HepG2 (cell line): ENCODE data around the gene HSD3B7. TPM values are rescaled to one million over a fixed set of nuclear protein-coding genes. Genes with fewer than 3 reads are reported as not detected.

Source experiments
- ATAC-seq: fragments of 200-7000 bp; cut with Tn5 transposase; 3 replicates; pipeline ENCODE4 v1.9.1; 2020; ENCODE audit warnings: mild to moderate bottlenecking, moderate library complexity
- BruUV-seq: library from RNA; stranded (reverse); fragments of 400-500 nt; replicated peaks from 2 replicates; lab custom pipeline; 2021; lab: Mats Ljungman, UMichigan
- CTCF ChIA-PET: fragments of 300-600 bp; formaldehyde crosslinking; extraction: SDS; loops from one replicate; lab custom pipeline; 2021; ENCODE audit warnings: low total read pairs, inconsistent platforms, low intra/inter-chr PET ratio; lab: Yijun Ruan, JAX
- POLR2A ChIA-PET: fragments of 350-600 bp; sonication (Branson Sonifier 250); formaldehyde crosslinking; loops from one replicate; lab custom pipeline; 2020; ENCODE audit warnings: antibody characterized with exemption, inconsistent platforms; lab: Yijun Ruan, JAX
- DNase-seq: peaks from one replicate; pipeline ENCODE4 v3.0.0-alpha.2; 2015; ENCODE audit warnings: low spot score
- FAIRE-seq: peaks from 3 replicates; lab custom pipeline; 2011; peaks lifted over from hg19 to GRCh38; lab: Jason Lieb, UNC
- H2AFZ ChIP-seq: one replicate; pipeline ENCODE4 v1.6.1; 2011; ENCODE audit warnings: low read length, inconsistent platforms
- H3K27ac ChIP-seq: fragments of 300-600 bp; 3 replicates; pipeline ENCODE4 v1.8.0; 2011; ENCODE audit warnings: mixed run types, mild to moderate bottlenecking, mixed read lengths, low read length, inconsistent platforms; ENCODE audit not compliant: insufficient read depth; ENCODE audit errors: extremely low read length
- H3K27me3 ChIP-seq, 2 experiments: fragments of 200-600 bp in 1 of 2; 2 replicates in 1 of 2; 3 replicates in 1 of 2; pipeline versions ENCODE4 v1.6.0 to v1.8.0; 2011; ENCODE audit warnings: low read length in 2 of 2, mild to moderate bottlenecking in 2 of 2, moderate library complexity in 2 of 2, inconsistent platforms in 1 of 2; ENCODE audit not compliant: insufficient read depth in 2 of 2, control insufficient read depth in 1 of 2
- H3K36me3 ChIP-seq, 2 experiments: fragments of 200-600 bp in 1 of 2; replicated peaks in 1 of 2; 2 replicates in 1 of 2; 3 replicates in 1 of 2; pipeline versions ENCODE4 v1.5.1 to v1.8.0; 2011; ENCODE audit warnings: low read length in 2 of 2, inconsistent platforms in 1 of 2; ENCODE audit not compliant: insufficient read depth in 2 of 2, control insufficient read depth in 1 of 2
- H3K4me1 ChIP-seq: 2 replicates; pipeline ENCODE4 v1.5.1; 2012; ENCODE audit warnings: low read length, inconsistent platforms; ENCODE audit not compliant: insufficient read depth
- H3K4me2 ChIP-seq: 2 replicates; pipeline ENCODE4 v1.6.0; 2011; ENCODE audit warnings: low read depth, low read length, inconsistent platforms
- H3K4me3 ChIP-seq, 3 experiments: fragments of 200-600 bp in 1 of 3; sonication (generic), shearing (Covaris generic) in 1 of 3; replicated peaks in 1 of 3; 2 replicates each; pipeline ENCODE4 v1.5.1; 2011 to 2016; ENCODE audit warnings: low read length in 3 of 3, inconsistent platforms in 2 of 3, low read depth in 2 of 3, mild to moderate bottlenecking in 2 of 3, control low read depth in 1 of 3, mixed read lengths in 1 of 3; ENCODE audit not compliant: insufficient read depth in 1 of 3
- H3K79me2 ChIP-seq: one replicate; pipeline ENCODE4 v1.6.1; 2011; ENCODE audit warnings: low read length, inconsistent platforms; ENCODE audit not compliant: insufficient read depth
- H3K9ac ChIP-seq: 2 replicates; pipeline ENCODE4 v1.6.0; 2011; ENCODE audit warnings: mild to moderate bottlenecking, low read depth, low read length, inconsistent platforms; ENCODE audit not compliant: insufficient read depth
- H3K9me3 ChIP-seq: 2 replicates; pipeline ENCODE4 v1.5.1; 2012; ENCODE audit warnings: mild to moderate bottlenecking, low read length
- H4K20me1 ChIP-seq: 2 replicates; pipeline ENCODE4 v1.6.0; 2011; ENCODE audit warnings: inconsistent platforms, mild to moderate bottlenecking, low read length, moderate library complexity; ENCODE audit not compliant: insufficient read depth
- HNF1A ChIP-seq, 2 experiments: sonication (generic) in 1 of 2; formaldehyde crosslinking in 1 of 2; IDR thresholded peaks; 2 replicates each; pipeline versions ENCODE4 v1.4.0 to v1.6.1; 2016 to 2020; ENCODE audit warnings: borderline replicate concordance in 1 of 2, low read depth in 1 of 2, mild to moderate bottlenecking in 1 of 2, missing genetic modification reagents in 1 of 2
- IKZF4 ChIP-seq: sonication (generic); formaldehyde crosslinking; IDR thresholded peaks from 2 replicates; pipeline ENCODE4 v1.5.1; 2020; ENCODE audit warnings: borderline replicate concordance, mild to moderate bottlenecking, low read depth, missing genetic modification reagents; ENCODE audit errors: not compliant biosample characterization
- NR2F6 ChIP-seq, 2 experiments: IDR thresholded peaks; 2 replicates each; pipeline ENCODE4 v1.6.1; 2016; ENCODE audit warnings: antibody characterized with exemption in 1 of 2, mild to moderate bottlenecking in 1 of 2
- POGK ChIP-seq: sonication (generic); formaldehyde crosslinking; conservative IDR thresholded peaks from 2 replicates; pipeline ENCODE4 v1.8.0; 2022; ENCODE audit warnings: mild to moderate bottlenecking, moderate library complexity, missing genetic modification reagents
- THRA ChIP-seq: sonication (generic); formaldehyde crosslinking; IDR thresholded peaks from 2 replicates; pipeline ENCODE4 v1.4.0; 2020; ENCODE audit warnings: missing genetic modification reagents, borderline replicate concordance
- ZBTB2 ChIP-seq: sonication (generic); formaldehyde crosslinking; IDR thresholded peaks from 2 replicates; pipeline ENCODE4 v1.8.0; 2022; ENCODE audit warnings: low read depth, missing genetic modification reagents
- ZFX ChIP-seq: sonication (generic); formaldehyde crosslinking; IDR thresholded peaks from 2 replicates; pipeline ENCODE4 v1.4.0; 2020; ENCODE audit warnings: mild to moderate bottlenecking, low read depth, missing genetic modification reagents, moderate library complexity
- ZNF180 ChIP-seq: sonication (generic); formaldehyde crosslinking; IDR thresholded peaks from 2 replicates; pipeline ENCODE4 v1.4.0; 2020; ENCODE audit warnings: low read depth, missing genetic modification reagents, borderline replicate concordance
- ZNF552 ChIP-seq: sonication (generic); formaldehyde crosslinking; IDR thresholded peaks from 2 replicates; pipeline ENCODE4 v1.9.0; 2022; ENCODE audit warnings: missing genetic modification reagents, mild to moderate bottlenecking, borderline replicate concordance
- ZNF639 ChIP-seq: conservative IDR thresholded peaks from 2 replicates; pipeline ENCODE4 v1.6.1; 2018; ENCODE audit warnings: missing genetic modification reagents
- WGBS: methylation state at CpG from one replicate; pipeline ENCODE4 v1.1.6; 2017; ENCODE audit warnings: low lambda C conversion rate; 5-methylcytosine and 5-hydroxymethylcytosine counted together
- in situ Hi-C: cut with HindIII; loops from 2 replicates; pipeline ENCODE4 v1.10.0; 2017; ENCODE audit warnings: low pct_unique_long_range_greater_than_20kb; ENCODE audit not compliant: extremely low pct_ligation_motif_present
- intact Hi-C: fragments of 100-400 bp; cut with micrococcal nuclease; formaldehyde crosslinking; loops from one replicate; pipeline ENCODE4 v1.10.0; 2022; ENCODE audit not compliant: unreplicated experiment
- polyA plus RNA-seq, 8 experiments: library from polyadenylated mRNA; depleted of rRNA in 3 of 8; stranded (reverse) in 7 of 8; unstranded in 1 of 8; fragments of >200 nt; fragmentation: Illumina TruSeq in 4 of 8; extraction: Trizol in 4 of 8; gene quantifications; 2 replicates each; pipeline versions ENCODE4 v1.2.1 to v1.2.3, GENCODE V29; 2011 to 2016; ENCODE audit warnings: low read depth in 4 of 8, missing spikeins in 1 of 8, mixed read lengths in 1 of 8; ENCODE audit not compliant: insufficient read depth in 1 of 8
- total RNA-seq, 5 experiments: library from RNA; depleted of rRNA; stranded (reverse); fragments of >200 nt; fragmentation: Illumina TruSeq; extraction: Trizol; gene quantifications; 2 replicates each; pipeline ENCODE4 v1.2.3, GENCODE V29; 2016; ENCODE audit warnings: low read depth in 1 of 5

The HSD3B7 gene
- total and polyA plus RNA-seq, 2 of the 13 experiments (the other 11 are each of a cell fraction or from before 2014, with no cell fraction given): 32.9 to 69.7 TPM

GRCh38 chr16:30953511-30954124 is 31.4 kb upstream of the HSD3B7 start:
- peak; percentile 90 for FAIRE-seq
- Histone ChIP-seq H4K20me1 (peaks cover 4% of the 10 kb centered on the region; the same call in 1 of the 2 replicates), H3K9ac (peak overlapping the region; percentile 9; the same call in 1 of the 2 replicates), H3K27ac (peak overlapping the region; percentile 97), H3K4me2 (peak overlapping the region; percentile 67), H3K27me3 (no peaks in the 10 kb centered on the region; a peak in 1 of 5 replicates), H3K9me3 (no peaks in the 10 kb centered on the region), H3K79me2 (peaks cover 9% of the 10 kb centered on the region), H2AFZ (no peak overlapping the region), H3K36me3 (no peaks in the 10 kb centered on the region), H3K4me1 (peaks cover 67% of the 10 kb centered on the region), H3K4me3 (peak overlapping the region in 1 of 3 experiments; percentile 42; a peak in 2 of 6 replicates)
- intact Hi-C loops (loop anchor here (1.0 to 10.0 kb wide), 3 partner anchors 32 to 191 kb away; partner anchors contain the start of genes HSD3B7 and VKORC1), in situ Hi-C loops (no loop called here)
- peak; percentile 64 for ATAC-seq
- POLR2A ChIA-PET: interaction anchor here (0.6 to 3.1 kb wide), 15 partner anchors 11 to 202 kb away, joined by 3 to 20 read pairs (median 4); partner anchors contain the start of genes FBXL19, HSD3B7, KAT8 and STX4
- CTCF ChIA-PET: interaction anchor here (0.8 to 1.2 kb wide), 4 partner anchors 11 to 142 kb away, joined by 4 to 8 read pairs (median 4); partner anchors contain the start of gene VKORC1
- no TSS peak for BruUV-seq
- 19% methylated on average over 12 of the region's 15 CpGs for whole genome bisulfite sequencing
- DNase-seq: peak; percentile 88
- TF ChIP-seq ZNF180 (CRISPR knock-in tag): no peak
- TF ChIP-seq POGK (CRISPR knock-in tag): no peak
- no peak for TF ChIP-seq NR2F6 (IDR thresholded peaks at IDR 0.05)
- peak; percentile 28; the same call in 1 of the 2 replicates for TF ChIP-seq NR2F6 (CRISPR knock-in tag; IDR thresholded peaks at IDR 0.05)
- 0 out of 2 replicates have a peak, but pooled peaks have one; percentile 18 for TF ChIP-seq ZNF639 (CRISPR knock-in tag)
- TF ChIP-seq ZNF552 (CRISPR knock-in tag): no peak
- peak; percentile 84 for TF ChIP-seq ZFX (CRISPR knock-in tag)
- no peak for TF ChIP-seq ZBTB2
- TF ChIP-seq HNF1A (IDR thresholded peaks at IDR 0.05; ENCODE audit: low read depth): no peak
- TF ChIP-seq HNF1A (CRISPR knock-in tag; IDR thresholded peaks at IDR 0.05; ENCODE audit: borderline replicate concordance): no peak
- peak; percentile 51; the same call in 1 of the 2 replicates for TF ChIP-seq THRA
- peak; percentile 40 for TF ChIP-seq IKZF4 (CRISPR knock-in tag)
